Trophoblast cell (in vitro differentiated cells and primary cell): ENCODE measurements around the gene TAS2R46.
A peak's percentile ranks its signal among the peaks of the same experiment; 100 is the strongest.
"Not testable (repeated sequence)": the region's sequence is repeated elsewhere in the genome, so short reads cannot be mapped to it uniquely, and the experiment has no call there.

Experiments
- DNase-seq, 2 donors: peaks; one replicate each; pipeline ENCODE4 v3.0.0-alpha.2; 2016
- H2AFZ ChIP-seq: 2 replicates; pipeline ENCODE4 v1.6.1; 2013; ENCODE audit warnings: low read length, moderate library complexity, mild to moderate bottlenecking; ENCODE audit not compliant: insufficient read depth, poor library complexity
- H2AK5ac ChIP-seq: 2 replicates; pipeline ENCODE4 v1.6.1; 2013; ENCODE audit warnings: mild to moderate bottlenecking, low read length
- H2BK120ac ChIP-seq: 2 replicates; pipeline ENCODE4 v1.6.1; 2013; ENCODE audit warnings: low read length, mild to moderate bottlenecking, moderate library complexity; ENCODE audit not compliant: insufficient read depth, poor library complexity
- H2BK12ac ChIP-seq: 2 replicates; pipeline ENCODE4 v1.6.1; 2013; ENCODE audit warnings: mild to moderate bottlenecking, low read length, moderate library complexity
- H2BK5ac ChIP-seq: 2 replicates; pipeline ENCODE4 v1.6.1; 2013; ENCODE audit warnings: low read length, low read depth, moderate library complexity, mild to moderate bottlenecking; ENCODE audit not compliant: poor library complexity
- H3K14ac ChIP-seq: 2 replicates; pipeline ENCODE4 v1.6.1; 2013; ENCODE audit warnings: mild to moderate bottlenecking, low read length
- H3K18ac ChIP-seq: 2 replicates; pipeline ENCODE4 v1.6.1; 2013; ENCODE audit warnings: mild to moderate bottlenecking, low read length
- H3K23ac ChIP-seq: 2 replicates; pipeline ENCODE4 v1.6.1; 2013; ENCODE audit warnings: low read length
- H3K27ac ChIP-seq: 2 replicates; pipeline ENCODE4 v1.5.1; 2013; ENCODE audit warnings: low read depth, mild to moderate bottlenecking, inconsistent platforms, low read length, moderate library complexity
- H3K27me3 ChIP-seq: 2 replicates; pipeline ENCODE4 v1.6.1; 2013; ENCODE audit warnings: inconsistent platforms, mild to moderate bottlenecking, low read length, moderate library complexity; ENCODE audit not compliant: insufficient read depth
- H3K36me3 ChIP-seq, 2 experiments: 1 replicate in 1 of 2; 2 replicates in 1 of 2; pipeline ENCODE4 v1.6.1; 2013; ENCODE audit warnings: low read length in 2 of 2, mild to moderate bottlenecking in 2 of 2, moderate library complexity in 1 of 2; ENCODE audit not compliant: insufficient read depth in 2 of 2, control insufficient read depth in 1 of 2
- H3K4ac ChIP-seq: 2 replicates; pipeline ENCODE4 v1.6.1; 2013; ENCODE audit warnings: low read depth, mild to moderate bottlenecking, low read length, moderate library complexity
- H3K4me1 ChIP-seq, 2 experiments: 1 replicate in 1 of 2; 2 replicates in 1 of 2; pipeline ENCODE4 v1.6.1; 2013; ENCODE audit warnings: low read length in 2 of 2, mild to moderate bottlenecking in 2 of 2, moderate library complexity in 1 of 2; ENCODE audit not compliant: insufficient read depth in 2 of 2, control insufficient read depth in 1 of 2
- H3K4me2 ChIP-seq: 2 replicates; pipeline ENCODE4 v1.6.1; 2013; ENCODE audit warnings: inconsistent platforms, mild to moderate bottlenecking, low read length, moderate library complexity
- H3K4me3 ChIP-seq: 2 replicates; pipeline ENCODE4 v1.5.1; 2013; ENCODE audit warnings: mild to moderate bottlenecking, low read depth, low read length, inconsistent platforms
- H3K79me1 ChIP-seq: one replicate; pipeline ENCODE4 v1.6.1; 2013; ENCODE audit warnings: low read length
- H3K79me2 ChIP-seq: 2 replicates; pipeline ENCODE4 v1.6.1; 2013; ENCODE audit warnings: low read length, mild to moderate bottlenecking; ENCODE audit not compliant: control insufficient read depth, insufficient read depth, poor library complexity
- H3K9ac ChIP-seq: 2 replicates; pipeline ENCODE4 v1.6.1; 2013; ENCODE audit warnings: mild to moderate bottlenecking, low read length
- H3K9me3 ChIP-seq: 2 replicates; pipeline ENCODE4 v1.6.1; 2013; ENCODE audit warnings: low read depth, mild to moderate bottlenecking, control low read depth, inconsistent platforms, low read length; ENCODE audit not compliant: insufficient read depth
- H4K12ac ChIP-seq: 2 replicates; pipeline ENCODE4 v1.6.1; 2013; ENCODE audit warnings: low read depth, mild to moderate bottlenecking, low read length, moderate library complexity
- H4K8ac ChIP-seq: 2 replicates; pipeline ENCODE4 v1.6.1; 2013; ENCODE audit warnings: low read depth, mild to moderate bottlenecking, low read length, moderate library complexity
- H4K91ac ChIP-seq: one replicate; pipeline ENCODE4 v1.6.1; 2013; ENCODE audit warnings: low read depth, mild to moderate bottlenecking, low read length, moderate library complexity
- WGBS: extraction: QIAGEN DNeasy Blood & Tissue Kit; methylation state at CpG from one replicate; pipeline ENCODE4 v1.1.7; 2013; ENCODE audit warnings: missing lambda C conversion rate; ENCODE audit not compliant: insufficient read length, insufficient coverage; ENCODE audit errors: extremely low coverage; 5-methylcytosine and 5-hydroxymethylcytosine counted together

Gene TAS2R46

DNA sequence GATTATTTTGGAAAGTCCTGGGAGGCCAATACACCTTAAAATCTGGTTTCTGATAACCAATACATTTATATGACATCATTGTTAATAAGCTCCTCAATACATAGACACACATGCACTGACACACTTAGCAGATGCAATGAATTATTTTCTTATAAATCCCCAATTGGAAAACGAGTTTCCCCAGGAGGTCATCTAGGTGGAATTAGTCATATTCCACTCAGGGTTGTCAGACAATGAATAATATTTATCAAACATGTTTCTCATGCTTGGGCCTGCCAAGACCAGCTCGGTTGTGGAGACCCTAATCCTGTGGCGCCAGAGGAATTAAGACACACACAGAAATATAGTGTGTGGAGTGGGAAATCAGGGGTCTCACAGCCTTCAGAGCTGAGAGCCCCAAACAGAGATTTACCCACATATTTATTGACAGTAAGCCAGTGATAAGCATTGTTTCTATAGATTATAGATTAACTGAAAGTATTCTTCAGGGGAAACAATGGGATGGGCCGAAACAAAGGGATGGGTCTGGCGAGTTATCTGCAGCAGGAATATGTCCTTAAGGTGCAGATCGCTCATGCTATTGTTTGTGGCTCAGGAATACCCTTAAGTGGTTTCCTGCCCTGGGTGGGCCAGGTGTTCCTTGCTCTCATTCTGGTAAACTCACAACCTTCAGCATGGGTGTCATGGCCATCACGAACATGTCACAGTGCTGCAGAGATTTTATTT, 12.1 kb downstream of the TAS2R46 start:
- H3K9ac ChIP-seq, H4K8ac ChIP-seq, H2AFZ ChIP-seq, H3K4me3 ChIP-seq, H4K12ac ChIP-seq, H3K27ac ChIP-seq, H3K79me1 ChIP-seq, H3K79me2 ChIP-seq, H2BK120ac ChIP-seq, H3K4me2 ChIP-seq, DNase-seq, H2BK5ac ChIP-seq, H3K4me1 ChIP-seq, H2AK5ac ChIP-seq, H4K91ac ChIP-seq, H3K27me3 ChIP-seq, H3K36me3 ChIP-seq, H3K14ac ChIP-seq, H3K4ac ChIP-seq, H3K9me3 ChIP-seq, H3K23ac ChIP-seq, H2BK12ac ChIP-seq, H3K18ac ChIP-seq: not testable (repeated sequence)
- WGBS = no CpG with 5 or more reads among the region's 7 CpGs

- WGBS = no CpG with 5 or more reads among the region's 2 CpGs
- not testable (repeated sequence) for H3K4me2 ChIP-seq
Measured at GRCh38 chr12:11041366-11041765, 20.7 kb downstream of the TAS2R46 start.

DNA sequence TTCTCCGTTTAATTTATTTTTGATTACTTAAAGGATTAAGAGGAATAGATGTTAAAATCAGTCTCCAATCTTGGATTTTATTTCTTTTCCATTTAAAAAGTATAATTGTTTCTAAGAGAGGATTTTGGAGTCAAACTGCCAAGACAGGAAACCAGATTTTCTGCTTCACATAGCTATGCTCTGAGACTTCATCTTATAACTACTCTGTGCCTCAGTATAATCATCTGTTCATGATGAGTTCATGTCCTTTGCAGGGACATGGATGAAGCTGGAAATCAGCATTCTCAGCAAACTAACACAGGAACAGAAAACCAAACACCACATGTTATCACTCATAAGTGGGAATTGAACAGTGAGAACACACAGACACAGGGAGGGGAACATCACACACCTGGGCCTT, 21.9 kb downstream of the TAS2R46 start:
- H2BK12ac ChIP-seq = no peak overlapping the region
- no peaks in the 10 kb centered on the region for H3K27me3 ChIP-seq
- no peak overlapping the region for H3K23ac ChIP-seq
- no peak overlapping the region for H4K8ac ChIP-seq
- H2BK5ac ChIP-seq = no peak overlapping the region
- no peak overlapping the region for H3K18ac ChIP-seq
- H3K9ac ChIP-seq = no peak overlapping the region
- H3K14ac ChIP-seq = no peak overlapping the region
- H3K4ac ChIP-seq = no peak overlapping the region
- no peak overlapping the region for H3K4me3 ChIP-seq
- WGBS = no CpG with 5 or more reads among the region's 1 CpG
- H2AFZ ChIP-seq = no peak overlapping the region
- DNase-seq = peak in 1 of 2 donors; percentile 22
- no peaks in the 10 kb centered on the region for H3K4me1 ChIP-seq
- no peaks in the 10 kb centered on the region for H3K79me2 ChIP-seq
- H3K36me3 ChIP-seq = no peaks in the 10 kb centered on the region
- H3K9me3 ChIP-seq = no peaks in the 10 kb centered on the region
- H3K27ac ChIP-seq = no peak overlapping the region
- H3K79me1 ChIP-seq = no peaks in the 10 kb centered on the region
- H2AK5ac ChIP-seq = no peak overlapping the region
- no peak overlapping the region for H4K91ac ChIP-seq
- no peak overlapping the region for H2BK120ac ChIP-seq
- H4K12ac ChIP-seq = no peak overlapping the region
- H3K4me2 ChIP-seq = no peak overlapping the region

More at GRCh38 chr12:11041366-11041765, 20.7 kb downstream of the TAS2R46 start:
- not testable (repeated sequence) for H4K12ac ChIP-seq, H4K91ac ChIP-seq, H2BK5ac ChIP-seq, H3K18ac ChIP-seq, H3K4me3 ChIP-seq, H3K27ac ChIP-seq, H4K8ac ChIP-seq, H3K9ac ChIP-seq, DNase-seq, H3K79me2 ChIP-seq, H3K14ac ChIP-seq, H2AK5ac ChIP-seq, H2BK12ac ChIP-seq, H2BK120ac ChIP-seq, H2AFZ ChIP-seq, H3K79me1 ChIP-seq, H3K4me1 ChIP-seq, H3K9me3 ChIP-seq, H3K23ac ChIP-seq, H3K27me3 ChIP-seq, H3K4ac ChIP-seq, H3K36me3 ChIP-seq

GRCh38 chr12:11039171-11039570, 22.9 kb downstream of the TAS2R46 start:
- Histone ChIP-seq H2BK5ac (no peak overlapping the region), H2AK5ac (no peak overlapping the region), H3K4me3 (no peak overlapping the region), H2BK120ac (no peak overlapping the region), H3K79me1 (no peaks in the 10 kb centered on the region), H3K9ac (no peak overlapping the region), H3K23ac (no peak overlapping the region), H3K9me3 (no peaks in the 10 kb centered on the region), H3K18ac (no peak overlapping the region), H3K14ac (no peak overlapping the region), H3K27me3 (no peaks in the 10 kb centered on the region), H3K79me2 (no peaks in the 10 kb centered on the region), H2AFZ (no peak overlapping the region), H4K12ac (no peak overlapping the region), H3K27ac (no peak overlapping the region), H4K91ac (no peak overlapping the region), H4K8ac (no peak overlapping the region), H2BK12ac (no peak overlapping the region), H3K4ac (no peak overlapping the region), H3K4me1 (no peaks in the 10 kb centered on the region), H3K36me3 (no peaks in the 10 kb centered on the region), H3K4me2 (no peak overlapping the region)
- no peak for DNase-seq
- no CpG with 5 or more reads among the region's 3 CpGs for WGBS
